Inflammatory macrophage (primary cell): ENCODE measurements around the gene PIGC.

ENCODE experiments used
- DNase-seq, 2 donors: peaks; one replicate each; pipeline ENCODE4 v3.0.0-alpha.2; 2020 to 2022

The PIGC gene

GRCh38 chr1:172398193-172398592 is 45.7 kb downstream of the PIGC start:
- no peak for DNase-seq

- DNase-seq, result no peak
These were observed 46.2 kb downstream of the PIGC start for GRCh38 chr1:172397633-172398032.

- no peak for DNase-seq
These were observed 46.6 kb downstream of the PIGC start for GRCh38 chr1:172397221-172397620.

- DNase-seq, result no peak
These were observed 48.3 kb downstream of the PIGC start for GRCh38 chr1:172395576-172395975.

GRCh38 chr1:172394811-172395210 is 49.1 kb downstream of the PIGC start:
- DNase-seq, result no peak

GRCh38 chr1:172394141-172394751 is 49.6 kb downstream of the PIGC start:
- peak; percentile 34 to 54 for DNase-seq

GRCh38 chr1:172393354-172393753 is 50.5 kb downstream of the PIGC start:
- peak; percentile 73 to 89 for DNase-seq

- no peak for DNase-seq
These were observed 51.9 kb downstream of the PIGC start for GRCh38 chr1:172391976-172392375.
